ENCODE data around the gene PLA2G4F. TPM values are rescaled to one million over a fixed set of nuclear protein-coding genes. Genes with fewer than 3 reads are reported as not detected.

The PLA2G4F gene
- total RNA-seq, 4 donors from 2014 or later: 0.16 to 0.67 TPM; not detected in 2

DNA sequence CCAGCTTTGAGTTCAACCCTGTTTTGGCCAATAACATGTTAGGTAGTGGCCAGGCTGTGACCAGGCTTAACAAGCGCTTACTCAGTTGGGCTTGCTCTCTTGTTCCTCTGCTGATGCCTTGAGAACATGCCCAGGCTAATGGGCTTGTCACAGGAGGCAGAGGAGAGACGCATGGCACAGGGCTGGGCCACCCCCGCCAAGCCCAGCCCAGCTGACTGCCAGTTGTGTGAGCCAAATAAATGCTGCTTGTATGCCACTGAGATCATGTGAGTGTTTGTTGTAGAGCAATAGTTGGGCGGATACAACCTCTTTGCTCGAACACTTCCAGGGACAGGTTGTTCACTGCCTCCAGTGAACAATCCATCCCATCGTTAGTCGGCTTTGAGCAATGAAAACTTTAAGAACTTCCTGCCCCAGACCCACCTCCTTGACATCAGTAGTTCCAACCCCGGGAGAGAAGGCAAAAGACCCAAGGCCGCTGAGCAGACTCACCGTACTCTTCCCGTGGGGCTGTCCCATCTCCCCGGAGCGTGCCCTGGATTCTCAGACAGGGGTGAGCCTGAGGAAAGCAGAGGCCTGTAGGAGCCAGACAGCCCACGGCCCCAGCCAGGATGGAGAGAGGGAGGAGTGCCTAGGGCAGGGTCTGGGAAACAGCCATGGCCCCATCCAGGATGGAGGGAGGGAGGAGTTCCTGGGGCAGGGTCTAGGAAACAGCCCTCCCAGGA, 4.1 kb downstream of the PLA2G4F start:
- Histone ChIP-seq H3K4me3 (no peak overlapping the region), H3K36me3 (no peaks in the 10 kb centered on the region), H3K4me1 (peaks cover 0 to 7% (median 0%) of the 10 kb centered on the region in 3 donors), H3K27ac (no peak overlapping the region), H3K27me3 (no peaks in the 10 kb centered on the region), H3K9me3 (no peaks in the 10 kb centered on the region)
- TF ChIP-seq, protein P1, sequence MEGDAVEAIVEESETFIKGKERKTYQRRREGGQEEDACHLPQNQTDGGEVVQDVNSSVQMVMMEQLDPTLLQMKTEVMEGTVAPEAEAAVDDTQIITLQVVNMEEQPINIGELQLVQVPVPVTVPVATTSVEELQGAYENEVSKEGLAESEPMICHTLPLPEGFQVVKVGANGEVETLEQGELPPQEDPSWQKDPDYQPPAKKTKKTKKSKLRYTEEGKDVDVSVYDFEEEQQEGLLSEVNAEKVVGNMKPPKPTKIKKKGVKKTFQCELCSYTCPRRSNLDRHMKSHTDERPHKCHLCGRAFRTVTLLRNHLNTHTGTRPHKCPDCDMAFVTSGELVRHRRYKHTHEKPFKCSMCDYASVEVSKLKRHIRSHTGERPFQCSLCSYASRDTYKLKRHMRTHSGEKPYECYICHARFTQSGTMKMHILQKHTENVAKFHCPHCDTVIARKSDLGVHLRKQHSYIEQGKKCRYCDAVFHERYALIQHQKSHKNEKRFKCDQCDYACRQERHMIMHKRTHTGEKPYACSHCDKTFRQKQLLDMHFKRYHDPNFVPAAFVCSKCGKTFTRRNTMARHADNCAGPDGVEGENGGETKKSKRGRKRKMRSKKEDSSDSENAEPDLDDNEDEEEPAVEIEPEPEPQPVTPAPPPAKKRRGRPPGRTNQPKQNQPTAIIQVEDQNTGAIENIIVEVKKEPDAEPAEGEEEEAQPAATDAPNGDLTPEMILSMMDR (IDR thresholded peaks at IDR 0.05): no peak
- TF ChIP-seq POLR2AphosphoS5 (IDR thresholded peaks at IDR 0.05) (no peak), EP300 (IDR thresholded peaks at IDR 0.05) (no peak), POLR2A (IDR thresholded peaks at IDR 0.05) (no peak)
- 85 to 93% methylated on average over 3 to 4 of the region's 14 CpGs for WGBS, 2 donors (ENCODE audit: low coverage in 1 of 2)
- no peak for ATAC-seq

DNA sequence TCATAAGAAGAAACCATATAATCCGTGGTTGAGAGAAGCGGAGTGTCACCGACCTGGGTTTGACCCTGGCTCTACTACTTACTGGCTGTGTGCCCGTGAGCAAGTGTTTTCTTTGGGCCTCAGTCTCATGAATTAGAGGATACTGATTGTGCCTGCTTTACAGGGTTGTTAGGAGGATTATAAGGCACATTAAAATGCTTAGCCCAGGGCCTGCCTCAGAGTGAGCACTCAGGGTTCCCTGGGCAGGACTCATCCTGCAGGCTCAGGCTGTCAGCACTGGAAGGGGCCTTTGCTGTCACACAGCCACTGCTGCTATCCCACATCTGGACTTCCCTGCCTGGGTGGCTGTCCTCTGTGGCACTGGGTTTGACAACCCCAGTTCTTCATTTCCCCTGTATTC, 4.7 kb downstream of the PLA2G4F start:
- ATAC-seq: no peak
- H3K4me1 ChIP-seq: peaks cover 0 to 7% (median 0%) of the 10 kb centered on the region in 3 donors
- H3K27ac ChIP-seq: no peak overlapping the region
- TF ChIP-seq POLR2A (IDR thresholded peaks at IDR 0.05): no peak
- TF ChIP-seq EP300 (IDR thresholded peaks at IDR 0.05): no peak
- TF ChIP-seq, protein P1 (IDR thresholded peaks at IDR 0.05): no peak
- no peak for TF ChIP-seq POLR2AphosphoS5 (IDR thresholded peaks at IDR 0.05)
- no peaks in the 10 kb centered on the region for H3K36me3 ChIP-seq
- WGBS, 2 donors (ENCODE audit: low coverage in 1 of 2): 62 to 68% methylated on average over 4 of the region's 4 CpGs
- H3K27me3 ChIP-seq: no peaks in the 10 kb centered on the region
- no peaks in the 10 kb centered on the region for H3K9me3 ChIP-seq
- no peak overlapping the region for H3K4me3 ChIP-seq

DNA sequence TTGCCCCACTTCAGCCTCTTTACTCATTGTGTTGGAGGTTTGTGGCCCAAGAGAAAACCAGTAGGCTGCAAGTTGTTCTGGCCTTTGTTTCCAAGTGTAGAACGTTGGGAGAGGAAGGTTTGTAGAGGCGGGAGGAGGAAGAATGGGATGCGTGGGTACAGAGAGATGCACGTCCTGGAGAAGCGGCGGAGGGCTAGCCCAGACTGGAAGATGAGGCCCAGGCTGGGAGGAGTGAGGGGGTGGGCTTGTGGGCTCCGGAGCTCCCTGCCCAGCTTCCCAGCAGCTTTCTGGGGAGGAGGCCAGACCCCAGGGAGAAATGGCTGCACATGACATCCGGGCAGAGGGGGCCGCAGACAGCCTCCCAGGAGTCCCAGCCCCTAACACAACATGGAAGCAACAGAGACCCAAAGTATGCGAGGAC, 5.3 kb downstream of the PLA2G4F start:
- no peak overlapping the region for H3K4me3 ChIP-seq
- TF ChIP-seq EP300 (IDR thresholded peaks at IDR 0.05) (no peak), POLR2A (IDR thresholded peaks at IDR 0.05) (no peak), POLR2AphosphoS5 (IDR thresholded peaks at IDR 0.05) (no peak)
- TF ChIP-seq, protein P1 (IDR thresholded peaks at IDR 0.05): no peak
- no peak for ATAC-seq
- H3K9me3 ChIP-seq: no peaks in the 10 kb centered on the region
- 74 to 80% methylated on average over 1 to 6 of the region's 10 CpGs for WGBS, 2 donors (ENCODE audit: low coverage in 1 of 2)
- no peaks in the 10 kb centered on the region for H3K36me3 ChIP-seq
- H3K4me1 ChIP-seq: peaks cover 0 to 4% (median 0%) of the 10 kb centered on the region in 3 donors
- H3K27me3 ChIP-seq: no peaks in the 10 kb centered on the region
- no peak overlapping the region for H3K27ac ChIP-seq

DNA sequence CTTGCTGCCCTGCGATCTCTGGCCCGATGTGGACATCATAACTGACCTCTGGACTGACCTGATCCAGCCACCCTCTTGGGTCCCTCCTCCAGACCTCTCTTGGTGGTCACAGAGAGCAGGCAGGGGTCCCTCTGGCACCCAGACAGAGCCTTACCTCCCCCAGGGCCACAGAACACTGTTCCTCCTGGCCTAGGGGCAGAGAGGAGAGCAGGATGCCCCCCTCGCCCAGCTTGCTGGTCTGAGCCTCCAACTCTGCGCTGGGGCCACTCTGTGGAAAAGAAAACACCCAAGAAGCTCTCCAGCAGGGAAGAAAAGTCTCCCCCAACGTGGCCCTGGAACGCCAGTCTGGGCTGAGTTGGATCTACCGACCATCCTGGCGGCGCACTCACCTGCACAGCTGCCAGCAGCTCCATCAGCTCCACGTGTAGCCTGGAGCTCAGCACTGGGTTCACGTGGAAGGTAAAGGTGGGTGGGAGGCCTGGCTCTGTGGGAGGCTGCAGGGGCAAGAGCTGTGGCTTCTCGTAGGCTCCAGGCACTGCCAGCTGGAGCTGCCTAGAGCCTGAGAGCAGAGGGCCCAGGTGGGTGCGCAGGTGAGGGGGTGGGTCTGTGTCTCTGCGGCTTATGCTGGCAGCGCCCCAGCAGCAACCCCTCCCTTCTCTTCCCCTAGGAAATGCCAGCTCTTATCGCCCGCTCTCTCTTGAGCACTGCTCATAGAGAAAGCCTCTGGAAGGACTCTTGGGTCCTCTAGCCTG, 6.0 kb downstream of the PLA2G4F start:
- WGBS, 2 donors (ENCODE audit: low coverage in 1 of 2): no CpG with 5 or more reads among the region's 17 CpGs
- H3K4me3 ChIP-seq: no peak overlapping the region

More for the DNA sequence above, 6.0 kb downstream of the PLA2G4F start:
- Histone ChIP-seq H3K9me3 (no peaks in the 10 kb centered on the region), H3K4me1 (no peaks in the 10 kb centered on the region), H3K27ac (no peak overlapping the region), H3K36me3 (no peaks in the 10 kb centered on the region), H3K27me3 (peaks cover 3% of the 10 kb centered on the region)
- ATAC-seq: no peak
- TF ChIP-seq EP300 (IDR thresholded peaks at IDR 0.05) (no peak), POLR2AphosphoS5 (IDR thresholded peaks at IDR 0.05) (no peak), POLR2A (IDR thresholded peaks at IDR 0.05) (no peak)
- TF ChIP-seq, protein P1 (IDR thresholded peaks at IDR 0.05): no peak

Data from gastroesophageal sphincter (tissue), 4 donors.